WTC11 (cell line): Measurements from ENCODE around the gene ATP11A.

ENCODE experiments used
- ATF3 ChIP-seq: sonication (generic); formaldehyde crosslinking; conservative IDR thresholded peaks from 2 replicates; pipeline ENCODE4 v1.8.1; 2022; ENCODE audit warnings: mild to moderate bottlenecking, missing genetic modification reagents
- CREB1 ChIP-seq: sonication (generic); formaldehyde crosslinking; IDR thresholded peaks from 2 replicates; pipeline ENCODE4 v1.8.0; 2023; ENCODE audit warnings: mild to moderate bottlenecking, missing genetic modification reagents
- CTCF ChIP-seq: fragments of 200-600 bp; IDR thresholded peaks from 2 replicates; pipeline ENCODE4 v1.8.0; 2022; ENCODE audit warnings: antibody characterized with exemption
- FOXK1 ChIP-seq: sonication (generic); formaldehyde crosslinking; IDR thresholded peaks from 2 replicates; pipeline ENCODE4 v1.8.0; 2022; ENCODE audit warnings: mild to moderate bottlenecking, moderate library complexity, missing genetic modification reagents
- FOXP4 ChIP-seq: sonication (generic); formaldehyde crosslinking; IDR thresholded peaks from 2 replicates; pipeline ENCODE4 v1.8.0; 2022; ENCODE audit warnings: mild to moderate bottlenecking, missing genetic modification reagents
- MAX ChIP-seq: sonication (generic); formaldehyde crosslinking; IDR thresholded peaks from 2 replicates; pipeline ENCODE4 v1.8.0; 2022; ENCODE audit warnings: mild to moderate bottlenecking, missing genetic modification reagents
- PREB ChIP-seq: sonication (generic); formaldehyde crosslinking; IDR thresholded peaks from 2 replicates; pipeline ENCODE4 v1.8.1; 2022; ENCODE audit warnings: mild to moderate bottlenecking, missing genetic modification reagents, moderate library complexity, borderline replicate concordance
- SMAD4 ChIP-seq: sonication (generic); formaldehyde crosslinking; IDR thresholded peaks from 2 replicates; pipeline ENCODE4 v1.8.0; 2022; ENCODE audit warnings: mild to moderate bottlenecking, missing genetic modification reagents
- ZNF138 ChIP-seq: sonication (generic); formaldehyde crosslinking; conservative IDR thresholded peaks from 2 replicates; pipeline ENCODE4 v1.8.1; 2022; ENCODE audit warnings: mild to moderate bottlenecking, moderate library complexity, missing genetic modification reagents
- ZNF423 ChIP-seq: fragments of 250-450 bp; sonication (Bioruptor Pico); IDR thresholded peaks from 2 replicates; pipeline ENCODE4 v2.1.2; 2022; ENCODE audit warnings: mild to moderate bottlenecking, moderate library complexity
- TF ChIP-seq, protein P1 (sequence below): sonication (generic); formaldehyde crosslinking; IDR thresholded peaks from 2 replicates; pipeline ENCODE4 v1.8.0; 2022; ENCODE audit warnings: mild to moderate bottlenecking, missing genetic modification reagents
- TF ChIP-seq, protein P2 (sequence below): sonication (generic); formaldehyde crosslinking; IDR thresholded peaks from 2 replicates; pipeline ENCODE4 v1.8.0; 2023; ENCODE audit warnings: missing genetic modification reagents
- TF ChIP-seq, protein P3 (sequence below): fragments of 250-450 bp; sonication (Bioruptor Pico); conservative IDR thresholded peaks from 2 replicates; pipeline ENCODE4 v1.9.0; 2021; ENCODE audit warnings: mild to moderate bottlenecking
- TF ChIP-seq, protein P4 (sequence below): sonication (generic); formaldehyde crosslinking; conservative IDR thresholded peaks from 2 replicates; pipeline ENCODE4 v1.8.1; 2023; ENCODE audit warnings: mild to moderate bottlenecking, low read depth, missing genetic modification reagents, moderate library complexity

DNA sequence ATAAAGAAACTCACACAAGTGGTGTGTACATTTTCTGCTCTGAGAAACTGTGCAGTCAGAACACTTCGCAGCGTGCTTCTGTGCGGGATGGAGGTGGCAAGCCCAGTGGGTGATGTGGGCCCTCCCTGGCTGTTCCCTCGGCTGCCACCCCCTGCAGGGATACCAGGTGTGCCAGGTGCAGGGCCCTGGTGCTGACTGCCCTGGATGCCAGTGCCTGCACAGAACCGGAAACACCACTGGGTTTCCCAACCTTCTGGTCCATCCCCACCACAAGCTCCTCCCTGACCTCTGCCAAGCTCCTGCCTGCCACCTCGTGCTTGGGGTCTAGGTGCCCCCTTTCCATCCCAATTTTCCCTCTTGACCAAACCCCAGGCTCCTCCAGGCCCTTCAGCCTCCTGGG, 197.3 kb downstream of the ATP11A start:
- no peak for TF ChIP-seq CTCF
- TF ChIP-seq FOXK1: no peak
- TF ChIP-seq PREB (CRISPR knock-in tag): no peak
- TF ChIP-seq, protein P1, sequence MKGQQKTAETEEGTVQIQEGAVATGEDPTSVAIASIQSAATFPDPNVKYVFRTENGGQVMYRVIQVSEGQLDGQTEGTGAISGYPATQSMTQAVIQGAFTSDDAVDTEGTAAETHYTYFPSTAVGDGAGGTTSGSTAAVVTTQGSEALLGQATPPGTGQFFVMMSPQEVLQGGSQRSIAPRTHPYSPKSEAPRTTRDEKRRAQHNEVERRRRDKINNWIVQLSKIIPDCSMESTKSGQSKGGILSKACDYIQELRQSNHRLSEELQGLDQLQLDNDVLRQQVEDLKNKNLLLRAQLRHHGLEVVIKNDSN (CRISPR knock-in tag): no peak
- TF ChIP-seq, protein P2, sequence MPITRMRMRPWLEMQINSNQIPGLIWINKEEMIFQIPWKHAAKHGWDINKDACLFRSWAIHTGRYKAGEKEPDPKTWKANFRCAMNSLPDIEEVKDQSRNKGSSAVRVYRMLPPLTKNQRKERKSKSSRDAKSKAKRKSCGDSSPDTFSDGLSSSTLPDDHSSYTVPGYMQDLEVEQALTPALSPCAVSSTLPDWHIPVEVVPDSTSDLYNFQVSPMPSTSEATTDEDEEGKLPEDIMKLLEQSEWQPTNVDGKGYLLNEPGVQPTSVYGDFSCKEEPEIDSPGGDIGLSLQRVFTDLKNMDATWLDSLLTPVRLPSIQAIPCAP (CRISPR knock-in tag): no peak
- TF ChIP-seq, protein P3, sequence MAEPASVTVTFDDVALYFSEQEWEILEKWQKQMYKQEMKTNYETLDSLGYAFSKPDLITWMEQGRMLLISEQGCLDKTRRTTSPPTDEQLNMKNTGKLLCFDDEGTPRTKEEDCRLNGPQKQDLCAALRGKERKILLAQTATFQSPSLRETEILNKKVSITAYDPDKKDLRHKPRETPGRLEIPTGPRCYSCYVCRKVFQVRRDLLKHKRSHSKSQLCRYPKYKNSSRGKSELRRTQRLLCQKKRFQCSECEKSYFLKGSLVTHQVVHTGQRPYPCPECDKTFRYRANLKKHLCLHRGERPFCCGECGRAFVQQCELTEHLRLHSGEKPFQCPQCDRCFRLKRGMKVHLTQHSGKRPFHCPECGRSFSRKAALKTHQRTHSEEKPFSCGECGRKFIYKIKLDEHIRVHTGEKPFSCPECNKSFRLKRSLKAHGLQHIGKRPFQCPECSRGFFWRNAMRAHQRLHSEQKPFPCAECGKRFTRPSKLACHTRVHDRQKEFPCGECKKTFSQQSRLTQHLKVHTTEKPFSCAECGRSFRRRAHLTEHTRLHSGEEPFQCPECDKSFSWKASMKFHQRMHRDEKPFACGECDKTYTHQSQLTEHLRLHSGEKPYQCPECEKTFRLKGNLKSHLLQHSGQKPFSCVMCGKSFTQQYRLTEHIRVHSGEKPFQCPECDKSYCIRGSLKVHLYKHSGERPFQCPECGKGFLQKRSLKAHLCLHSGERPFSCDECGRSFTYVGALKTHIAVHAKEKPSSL (CRISPR knock-in tag): no peak
- TF ChIP-seq SMAD4 (CRISPR knock-in tag): no peak
- TF ChIP-seq CREB1 (CRISPR knock-in tag): no peak
- TF ChIP-seq MAX: no peak
- TF ChIP-seq ZNF423: no peak
- no peak for TF ChIP-seq ATF3 (CRISPR knock-in tag)
- TF ChIP-seq ZNF138 (CRISPR knock-in tag): no peak
- no peak for TF ChIP-seq FOXP4 (CRISPR knock-in tag)
- TF ChIP-seq, protein P4, sequence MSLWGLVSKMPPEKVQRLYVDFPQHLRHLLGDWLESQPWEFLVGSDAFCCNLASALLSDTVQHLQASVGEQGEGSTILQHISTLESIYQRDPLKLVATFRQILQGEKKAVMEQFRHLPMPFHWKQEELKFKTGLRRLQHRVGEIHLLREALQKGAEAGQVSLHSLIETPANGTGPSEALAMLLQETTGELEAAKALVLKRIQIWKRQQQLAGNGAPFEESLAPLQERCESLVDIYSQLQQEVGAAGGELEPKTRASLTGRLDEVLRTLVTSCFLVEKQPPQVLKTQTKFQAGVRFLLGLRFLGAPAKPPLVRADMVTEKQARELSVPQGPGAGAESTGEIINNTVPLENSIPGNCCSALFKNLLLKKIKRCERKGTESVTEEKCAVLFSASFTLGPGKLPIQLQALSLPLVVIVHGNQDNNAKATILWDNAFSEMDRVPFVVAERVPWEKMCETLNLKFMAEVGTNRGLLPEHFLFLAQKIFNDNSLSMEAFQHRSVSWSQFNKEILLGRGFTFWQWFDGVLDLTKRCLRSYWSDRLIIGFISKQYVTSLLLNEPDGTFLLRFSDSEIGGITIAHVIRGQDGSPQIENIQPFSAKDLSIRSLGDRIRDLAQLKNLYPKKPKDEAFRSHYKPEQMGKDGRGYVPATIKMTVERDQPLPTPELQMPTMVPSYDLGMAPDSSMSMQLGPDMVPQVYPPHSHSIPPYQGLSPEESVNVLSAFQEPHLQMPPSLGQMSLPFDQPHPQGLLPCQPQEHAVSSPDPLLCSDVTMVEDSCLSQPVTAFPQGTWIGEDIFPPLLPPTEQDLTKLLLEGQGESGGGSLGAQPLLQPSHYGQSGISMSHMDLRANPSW (CRISPR knock-in tag): no peak
